ENCODE results near the gene SNX32.

SNX32 gene

GRCh38 chr11:65864706-65865471 is 31.1 kb downstream of the SNX32 start:
- H3K4me3 ChIP-seq (ENCODE audit: low read depth in 1 of 2, low read length in 1 of 2): no peak overlapping the region
- H3K36me3 ChIP-seq: peaks cover 62% of the 10 kb centered on the region
- H3K9me3 ChIP-seq: no peaks in the 10 kb centered on the region
- H3K27me3 ChIP-seq: no peaks in the 10 kb centered on the region
- H3K27ac ChIP-seq: no peak overlapping the region
- TF ChIP-seq CTCF (IDR thresholded peaks at IDR 0.05): no peak
- peaks cover 24 to 29% of the 10 kb centered on the region in 2 experiments for H3K4me1 ChIP-seq (ENCODE audit: control insufficient read depth in 1 of 2, insufficient read depth in 1 of 2, low read depth in 1 of 2, low read length in 1 of 2)

GRCh38 chr11:65865550-65866172 is 31.9 kb downstream of the SNX32 start:
- peaks cover 26 to 32% of the 10 kb centered on the region in 2 experiments for H3K4me1 ChIP-seq (ENCODE audit: control insufficient read depth in 1 of 2, insufficient read depth in 1 of 2, low read depth in 1 of 2, low read length in 1 of 2)
- TF ChIP-seq CTCF (IDR thresholded peaks at IDR 0.05): no peak
- H3K27me3 ChIP-seq: no peaks in the 10 kb centered on the region
- no peak overlapping the region for H3K27ac ChIP-seq
- H3K36me3 ChIP-seq: peaks cover 62% of the 10 kb centered on the region
- no peaks in the 10 kb centered on the region for H3K9me3 ChIP-seq
- no peak overlapping the region for H3K4me3 ChIP-seq (ENCODE audit: low read depth in 1 of 2, low read length in 1 of 2)

- no peak for TF ChIP-seq CTCF (IDR thresholded peaks at IDR 0.05)
- no peaks in the 10 kb centered on the region for H3K9me3 ChIP-seq
- peaks cover 26 to 32% of the 10 kb centered on the region in 2 experiments for H3K4me1 ChIP-seq (ENCODE audit: control insufficient read depth in 1 of 2, insufficient read depth in 1 of 2, low read depth in 1 of 2, low read length in 1 of 2)
- H3K27ac ChIP-seq: no peak overlapping the region
- H3K36me3 ChIP-seq: peaks cover 62% of the 10 kb centered on the region
- H3K4me3 ChIP-seq (ENCODE audit: low read depth in 1 of 2, low read length in 1 of 2): no peak overlapping the region
- no peaks in the 10 kb centered on the region for H3K27me3 ChIP-seq
Measured at GRCh38 chr11:65866509-65867283, 32.9 kb downstream of the SNX32 start.

GRCh38 chr11:65867284-65868071 is 33.7 kb downstream of the SNX32 start:
- no peak overlapping the region for H3K27ac ChIP-seq
- peaks cover 58% of the 10 kb centered on the region for H3K36me3 ChIP-seq
- H3K4me3 ChIP-seq (ENCODE audit: low read depth in 1 of 2, low read length in 1 of 2): no peak overlapping the region
- H3K4me1 ChIP-seq (ENCODE audit: control insufficient read depth in 1 of 2, insufficient read depth in 1 of 2, low read depth in 1 of 2, low read length in 1 of 2): peaks cover 30% of the 10 kb centered on the region in 2 experiments
- no peaks in the 10 kb centered on the region for H3K9me3 ChIP-seq
- no peaks in the 10 kb centered on the region for H3K27me3 ChIP-seq
- no peak for TF ChIP-seq CTCF (IDR thresholded peaks at IDR 0.05)

- Histone ChIP-seq H3K27ac (no peak overlapping the region), H3K36me3 (peaks cover 51% of the 10 kb centered on the region), H3K27me3 (no peaks in the 10 kb centered on the region), H3K9me3 (no peaks in the 10 kb centered on the region), H3K4me3 (ENCODE audit: low read depth in 1 of 2, low read length in 1 of 2) (no peak overlapping the region), H3K4me1 (ENCODE audit: control insufficient read depth in 1 of 2, insufficient read depth in 1 of 2, low read depth in 1 of 2, low read length in 1 of 2) (peaks cover 34 to 35% of the 10 kb centered on the region in 2 experiments)
- no peak for TF ChIP-seq CTCF (IDR thresholded peaks at IDR 0.05)
Measured at GRCh38 chr11:65868076-65868667, 34.4 kb downstream of the SNX32 start.

Measured in neutrophil (primary cell).